GM18519 (cell line): ENCODE measurements around the gene XYLT1.

Source experiments
- ATAC-seq: cut with Tn5 transposase; IDR thresholded peaks from one replicate; pipeline ENCODE4 v1.9.1; 2021; ENCODE audit warnings: mild to moderate bottlenecking, moderate library complexity; ENCODE audit not compliant: unreplicated experiment, low FRiP score

The XYLT1 gene

DNA sequence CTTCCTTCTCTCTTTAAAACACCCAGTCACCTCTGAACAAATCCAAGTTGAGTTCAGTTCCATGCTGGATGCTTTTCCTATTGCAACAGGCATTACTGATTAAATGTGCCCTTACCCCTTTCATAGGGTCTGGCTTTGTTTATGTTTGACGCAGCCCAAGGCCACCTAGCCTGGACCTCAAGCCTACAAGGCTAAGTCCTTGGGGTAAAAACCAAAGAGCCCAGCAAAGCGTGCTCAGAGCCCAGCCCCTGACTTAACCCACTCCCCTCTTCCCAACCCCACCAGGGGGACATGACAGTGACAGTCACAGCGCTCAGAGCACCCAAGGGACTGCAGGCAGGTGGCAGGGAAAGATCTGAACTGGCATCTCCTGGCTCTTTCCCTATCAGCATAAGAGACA lies 200.6 kb downstream of the XYLT1 start:
- ATAC-seq: no peak

DNA sequence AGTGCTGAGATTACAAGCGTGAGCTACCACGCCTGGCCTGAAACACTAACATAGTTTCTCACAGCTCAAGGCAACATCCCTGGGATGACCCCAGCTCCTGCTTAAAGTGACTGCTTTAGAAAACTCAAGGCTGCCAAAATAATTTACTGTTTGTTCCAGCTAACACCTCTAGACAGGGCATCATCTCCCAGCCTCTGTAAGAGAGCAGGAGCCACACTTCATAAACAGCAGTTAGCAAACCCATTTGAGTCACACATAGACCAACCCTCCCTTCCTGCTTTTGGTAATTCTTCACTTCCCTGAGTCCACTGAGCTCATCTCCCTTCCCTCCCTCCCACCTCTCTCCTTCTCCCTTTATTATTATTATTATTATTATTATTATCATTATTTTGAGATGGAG lies 201.3 kb downstream of the XYLT1 start:
- no peak for ATAC-seq

DNA sequence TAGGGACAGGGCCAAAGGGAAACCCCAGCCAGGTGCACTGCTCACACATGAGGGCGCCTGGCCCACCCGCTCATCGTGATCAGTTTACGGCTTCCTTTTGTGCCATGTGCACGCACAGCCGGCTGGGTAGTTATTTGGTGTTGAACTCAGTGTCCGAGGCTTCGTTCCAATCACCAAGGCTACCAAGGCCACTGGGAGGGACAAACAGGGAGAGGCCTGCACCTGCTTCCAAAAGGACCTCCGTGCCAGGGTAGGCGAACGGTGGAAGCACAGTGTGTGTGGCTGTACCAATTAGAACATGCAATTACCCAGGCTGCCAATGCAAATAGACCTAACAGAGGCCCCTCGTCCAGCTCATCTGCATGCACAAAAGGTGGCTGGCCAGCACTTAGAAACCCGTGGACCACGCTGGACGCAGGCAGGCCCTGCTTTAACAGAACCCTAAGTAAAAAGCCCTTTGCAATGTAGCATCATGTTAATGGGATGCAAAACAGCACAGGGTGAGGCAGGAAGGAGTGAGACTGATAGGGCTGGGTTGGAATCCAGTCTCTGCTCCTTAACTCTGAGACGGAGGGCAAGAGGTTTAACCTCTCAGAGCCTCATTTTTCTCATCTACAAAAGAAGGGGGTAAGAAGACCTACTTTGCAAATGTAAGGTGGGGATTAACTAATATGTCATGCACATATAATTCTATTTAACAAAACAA lies 204.0 kb downstream of the XYLT1 start:
- ATAC-seq: no peak

DNA sequence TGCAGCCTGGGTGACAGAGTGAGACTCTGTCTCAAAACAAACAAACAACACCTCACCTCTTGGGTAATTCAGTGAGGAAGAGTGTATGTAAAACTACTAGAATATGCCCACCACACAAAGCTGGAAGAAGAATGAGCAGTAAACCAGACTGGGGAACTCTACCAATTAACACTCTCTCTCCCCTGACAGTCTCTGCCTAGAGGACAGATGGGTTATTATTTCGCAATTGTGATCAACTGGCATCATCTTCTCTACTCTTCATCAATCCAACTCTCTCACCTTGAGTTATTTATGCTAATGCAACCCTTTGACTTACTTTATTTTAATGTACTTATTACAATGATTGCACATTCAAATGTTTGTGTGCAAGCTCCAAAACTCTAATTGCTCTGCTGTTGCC lies 205.6 kb downstream of the XYLT1 start:
- no peak for ATAC-seq

DNA sequence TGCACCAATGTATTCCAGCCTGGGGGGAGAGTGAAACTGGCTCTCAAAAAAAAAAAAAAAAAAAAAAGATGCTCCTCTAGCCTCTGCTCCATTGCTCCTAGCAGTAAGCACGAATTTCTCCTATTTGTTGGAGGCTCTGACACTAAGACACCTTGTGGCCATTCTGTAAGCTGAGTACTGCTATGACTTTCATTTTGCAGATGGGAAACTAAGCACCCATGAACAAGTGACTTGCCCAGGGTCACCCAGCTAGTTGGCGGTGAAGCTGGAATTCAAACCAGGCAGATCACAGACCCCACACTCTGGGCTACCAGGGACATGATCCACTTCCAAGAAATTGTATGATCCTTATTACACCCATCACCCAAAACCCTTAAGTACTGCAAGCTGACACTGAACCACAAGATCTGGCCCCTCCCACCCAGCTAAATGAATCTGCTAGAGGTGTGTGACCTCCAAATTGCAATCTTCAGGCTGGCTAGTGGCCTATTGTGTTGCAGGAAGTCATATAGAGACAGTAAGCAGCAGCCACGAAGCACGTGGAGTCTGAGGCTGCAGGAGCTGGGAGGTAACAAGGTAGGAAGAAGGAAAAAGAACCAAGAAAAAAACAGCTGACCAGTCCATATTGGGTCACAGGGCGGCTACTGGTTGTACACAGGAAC lies 209.4 kb downstream of the XYLT1 start:
- no peak for ATAC-seq

DNA sequence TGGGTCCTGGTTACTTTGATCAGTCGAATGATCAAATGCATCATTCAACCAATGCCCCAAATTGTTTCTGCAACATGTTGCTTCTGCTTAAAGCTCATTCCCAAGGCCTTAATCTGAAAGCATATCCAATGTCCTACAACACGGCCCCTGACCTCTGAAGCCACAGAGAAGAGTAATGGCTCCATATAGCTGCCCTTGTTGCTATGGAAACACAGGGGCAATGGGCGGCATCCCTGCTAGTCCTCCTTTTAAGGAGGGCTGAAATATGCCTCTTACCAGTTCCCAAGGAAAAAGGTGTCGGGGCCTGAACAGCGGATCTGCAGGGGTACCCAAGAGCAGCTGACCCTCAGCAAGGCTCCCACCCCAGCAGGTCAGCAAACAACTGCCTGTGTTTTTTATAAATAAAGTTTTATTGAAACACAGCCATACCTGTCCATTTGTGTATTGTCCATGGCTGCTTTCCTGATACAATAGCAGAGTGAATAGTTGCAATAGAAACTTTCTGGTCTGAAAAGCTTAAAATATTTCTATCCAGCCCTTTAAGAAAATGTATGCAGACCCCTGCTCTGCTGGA lies 210.4 kb downstream of the XYLT1 start:
- ATAC-seq: no peak

DNA sequence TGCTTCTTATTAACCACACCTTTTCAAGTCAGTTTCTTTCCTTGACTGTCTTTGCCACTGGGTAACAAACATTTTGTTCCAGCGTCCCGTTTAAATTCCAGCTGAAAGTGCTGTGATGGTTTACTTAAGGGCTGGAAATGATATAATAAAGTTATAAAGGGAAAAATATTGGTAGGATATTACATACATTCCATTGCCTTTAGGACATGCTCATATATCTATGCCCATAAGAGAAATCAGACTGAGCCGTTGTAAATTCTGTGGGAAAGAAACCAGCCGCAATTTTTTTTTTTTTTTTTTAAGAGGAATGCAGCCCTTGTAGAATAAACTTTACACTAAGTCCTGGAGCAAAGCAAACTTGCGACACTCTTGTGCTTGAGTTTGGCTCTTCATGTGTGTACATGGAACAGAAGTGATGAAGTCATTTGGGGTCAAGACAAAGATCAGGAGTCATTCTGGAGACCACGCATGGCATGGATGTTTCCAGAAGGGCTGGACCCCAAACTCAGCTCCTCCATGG lies 210.9 kb downstream of the XYLT1 start:
- no peak for ATAC-seq

DNA sequence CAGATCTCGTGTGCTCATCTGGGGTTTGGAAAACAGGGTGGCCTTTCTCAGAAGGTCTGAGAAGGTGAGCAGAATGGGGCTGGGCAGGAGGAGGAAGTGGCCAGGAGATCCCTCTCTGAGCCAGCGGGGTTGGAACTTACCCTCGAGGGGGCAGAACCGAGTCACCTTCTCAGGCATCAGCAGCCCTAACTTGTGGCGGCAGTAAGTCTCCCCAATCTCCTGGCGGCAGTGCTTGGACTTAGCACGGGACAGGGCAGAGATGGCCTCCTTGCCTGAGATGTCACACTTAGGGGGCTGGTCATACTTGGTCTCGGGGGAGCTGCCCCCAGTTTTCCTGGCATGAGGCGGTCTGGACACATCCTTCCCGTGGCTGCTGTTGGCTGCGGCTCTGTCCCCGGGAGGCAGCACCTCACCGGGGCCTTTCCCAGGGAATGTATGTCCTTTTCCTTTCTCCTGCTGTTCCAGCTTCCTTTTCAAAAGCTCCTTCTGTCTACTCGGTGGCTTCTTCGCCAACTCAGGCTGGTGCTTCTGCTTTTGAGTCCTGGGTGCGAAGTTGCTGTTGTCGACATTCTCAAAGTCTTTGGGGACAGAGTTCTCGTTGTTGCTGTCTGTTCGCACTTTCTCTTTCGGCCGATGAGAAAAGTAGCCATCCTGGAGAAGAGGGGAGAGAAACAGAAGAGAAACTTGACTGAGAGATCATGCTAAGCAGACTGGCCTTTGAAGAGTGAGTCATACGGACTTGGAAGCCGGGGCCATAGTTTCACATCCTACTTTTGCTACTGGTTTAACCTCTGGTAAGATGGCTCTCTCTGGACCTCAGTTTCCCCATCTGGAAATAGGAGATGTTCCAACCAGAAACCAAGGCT lies 211.7 kb downstream of the XYLT1 start:
- no peak for ATAC-seq

DNA sequence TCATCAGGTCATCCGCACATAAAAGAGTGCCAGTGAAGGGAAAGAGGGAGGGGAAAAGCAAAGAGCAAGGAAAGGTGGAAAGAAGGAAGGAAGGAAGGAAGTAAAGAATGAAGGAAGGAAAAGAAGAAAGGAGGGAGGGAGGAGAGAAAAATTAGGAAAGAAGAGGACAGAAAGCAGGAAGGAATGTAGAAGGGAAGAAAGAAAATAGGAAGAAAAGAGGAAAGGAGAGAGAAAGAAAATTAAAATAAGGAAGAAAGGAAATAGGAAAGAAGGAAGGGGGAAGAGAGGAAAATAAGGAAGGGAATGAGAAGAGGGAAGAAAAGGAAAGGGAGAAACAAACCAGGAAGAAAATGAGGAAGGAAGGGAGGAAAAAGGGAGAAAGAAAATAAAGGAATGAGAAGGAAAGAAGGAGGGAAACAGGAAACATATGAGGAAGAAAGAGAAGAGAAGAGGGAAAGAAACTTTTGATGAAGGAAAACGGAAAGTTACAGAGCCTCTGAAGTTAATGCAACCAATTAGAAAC lies 212.6 kb downstream of the XYLT1 start:
- ATAC-seq: no peak

DNA sequence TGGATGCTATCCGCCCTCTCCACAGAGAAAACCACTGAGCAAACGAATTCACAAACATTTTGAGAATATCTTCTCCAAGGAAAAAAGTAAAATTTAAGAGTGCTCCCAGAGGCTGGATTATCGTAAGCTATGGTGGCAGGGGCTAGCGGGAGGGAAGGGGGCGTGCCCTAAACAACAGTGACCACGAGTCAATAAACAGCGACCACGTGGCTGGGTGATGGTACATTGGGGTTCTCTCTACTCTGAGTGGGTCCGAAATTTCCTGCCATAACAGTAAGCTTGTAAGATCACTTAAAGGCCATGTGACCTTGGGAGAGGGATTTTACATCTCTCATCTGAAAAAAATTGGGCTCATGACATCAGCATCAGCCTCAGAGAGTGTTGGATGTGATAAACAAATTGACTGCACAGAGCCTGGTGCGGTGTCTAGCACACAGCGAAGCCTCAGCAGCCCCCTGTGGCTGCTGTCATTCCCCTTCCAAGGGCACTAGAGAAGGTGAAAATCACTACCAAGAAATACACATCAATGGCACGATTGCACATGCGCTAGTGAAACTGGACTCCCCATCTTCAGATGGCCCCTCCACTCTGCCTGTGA lies 213.2 kb downstream of the XYLT1 start:
- ATAC-seq: no peak

DNA sequence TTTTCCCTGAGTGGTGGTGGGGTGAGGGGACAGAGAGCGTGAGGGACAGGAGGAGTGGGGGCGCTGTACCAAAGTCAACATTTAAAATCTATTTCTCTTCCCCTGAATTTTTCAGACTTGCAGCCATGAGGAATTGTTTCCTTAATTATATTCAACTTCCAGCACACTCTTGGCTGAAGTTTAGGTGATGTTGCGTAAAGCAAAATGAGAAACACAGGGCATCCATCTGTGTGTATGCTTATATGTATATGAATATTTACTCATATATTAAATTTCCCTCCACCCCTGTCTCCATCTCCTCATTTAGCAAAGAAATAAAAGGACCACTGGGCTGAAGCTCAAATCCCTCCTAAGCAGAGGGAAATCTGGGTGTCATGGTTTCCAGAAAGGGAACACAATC lies 218.1 kb downstream of the XYLT1 start:
- ATAC-seq: no peak

DNA sequence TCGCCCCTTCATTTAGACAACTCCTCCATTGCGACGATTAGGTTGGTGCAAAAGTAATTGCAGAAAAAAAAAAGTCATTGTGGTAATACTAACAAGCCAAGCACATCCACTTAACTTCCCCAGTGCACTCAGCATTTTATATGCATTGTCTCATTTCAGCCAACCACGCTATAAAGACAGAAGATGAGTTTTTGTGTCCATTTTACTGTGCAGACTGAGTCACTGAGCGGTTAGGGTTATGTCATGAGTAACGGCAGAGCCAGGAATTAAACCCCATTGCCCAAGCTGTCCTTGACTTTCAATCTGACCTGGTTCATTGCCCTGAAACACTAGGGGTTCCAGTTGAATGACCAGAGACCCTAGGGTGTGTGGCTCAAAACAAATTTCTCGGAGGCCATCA lies 218.7 kb downstream of the XYLT1 start:
- ATAC-seq: no peak

DNA sequence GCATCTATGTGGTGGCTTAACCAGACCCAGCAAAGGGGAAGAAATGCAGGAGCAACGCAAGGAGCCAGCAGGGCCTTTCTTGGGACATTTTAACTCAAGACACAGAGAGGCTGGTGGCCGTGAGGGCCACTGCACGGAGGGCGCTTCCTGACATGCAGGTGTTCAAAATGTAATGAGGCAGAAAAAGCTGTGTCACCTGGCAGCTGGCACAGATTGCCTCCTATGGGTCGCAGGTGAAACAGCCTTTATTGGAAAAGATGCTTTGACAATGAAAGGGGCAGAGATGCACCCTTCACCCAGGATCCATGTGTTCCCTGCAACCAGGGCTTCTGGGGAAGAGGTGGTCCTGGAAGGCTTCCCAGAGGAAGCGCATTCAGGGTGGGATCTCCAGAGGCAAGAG lies 219.3 kb downstream of the XYLT1 start:
- ATAC-seq: no peak

DNA sequence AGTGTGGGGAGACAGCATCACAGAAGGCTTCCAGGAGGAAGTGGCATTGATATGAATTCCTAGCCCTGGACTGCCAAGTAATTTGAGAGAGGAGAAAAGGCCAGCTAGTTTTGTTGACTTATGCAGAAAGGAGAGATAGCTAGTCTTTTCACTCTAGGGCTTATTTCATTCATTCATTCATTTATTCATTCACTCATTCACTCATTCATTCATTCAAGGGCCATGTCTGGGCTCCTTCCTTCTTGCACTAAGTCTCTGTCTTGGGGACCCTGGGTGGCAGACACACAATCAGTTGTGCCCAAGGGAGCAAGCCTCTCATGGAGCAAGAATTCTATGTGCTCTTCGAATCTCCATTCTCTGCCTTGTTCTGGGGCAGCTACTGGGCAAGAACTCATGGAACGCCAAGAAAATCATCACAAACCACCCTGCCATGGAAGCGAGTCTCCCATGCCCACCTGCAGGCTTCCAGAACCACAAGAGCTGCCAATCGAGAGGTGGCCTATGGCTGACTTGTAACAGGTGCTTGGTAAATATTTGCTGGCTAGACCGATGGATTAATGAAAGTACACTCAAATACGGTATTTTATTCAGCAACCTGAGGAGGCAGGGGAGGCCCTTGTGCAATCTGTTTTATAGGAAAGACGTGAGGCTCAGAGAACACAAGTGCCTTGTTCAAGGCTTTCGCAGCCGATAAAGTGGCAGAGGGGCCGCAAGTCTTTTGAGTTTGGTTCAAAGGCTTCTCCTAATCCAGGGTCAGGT lies 223.6 kb downstream of the XYLT1 start:
- no peak for ATAC-seq

DNA sequence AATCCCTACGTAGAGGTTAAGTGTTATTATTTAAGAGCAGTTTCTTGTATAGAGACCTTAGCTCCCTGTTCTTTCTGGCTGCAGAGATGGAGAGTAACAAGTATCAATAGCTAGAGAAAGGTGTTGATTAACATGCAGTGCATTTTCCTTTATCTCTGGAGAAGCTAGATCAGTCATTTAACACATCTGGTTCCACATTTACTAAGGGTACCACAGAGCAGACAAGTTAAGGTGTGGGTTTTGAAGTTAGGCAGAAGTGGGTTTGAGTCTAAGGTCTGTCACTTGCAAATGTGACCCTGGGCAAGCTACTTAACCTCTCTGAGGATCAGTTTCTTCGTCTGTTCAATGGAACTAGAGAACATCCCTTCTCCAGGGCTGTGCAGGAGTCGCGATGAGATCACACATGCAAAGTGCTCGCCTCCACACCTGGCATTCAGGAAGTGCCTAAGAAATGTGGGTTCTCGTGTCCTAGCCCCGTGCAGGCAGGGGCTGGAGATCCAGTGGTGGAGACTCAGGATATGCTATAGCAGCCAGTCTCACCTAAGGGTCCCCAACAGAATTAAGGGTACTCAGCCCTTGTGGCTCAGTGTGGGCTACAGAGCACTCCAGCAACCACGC lies 224.4 kb downstream of the XYLT1 start:
- ATAC-seq: no peak

DNA sequence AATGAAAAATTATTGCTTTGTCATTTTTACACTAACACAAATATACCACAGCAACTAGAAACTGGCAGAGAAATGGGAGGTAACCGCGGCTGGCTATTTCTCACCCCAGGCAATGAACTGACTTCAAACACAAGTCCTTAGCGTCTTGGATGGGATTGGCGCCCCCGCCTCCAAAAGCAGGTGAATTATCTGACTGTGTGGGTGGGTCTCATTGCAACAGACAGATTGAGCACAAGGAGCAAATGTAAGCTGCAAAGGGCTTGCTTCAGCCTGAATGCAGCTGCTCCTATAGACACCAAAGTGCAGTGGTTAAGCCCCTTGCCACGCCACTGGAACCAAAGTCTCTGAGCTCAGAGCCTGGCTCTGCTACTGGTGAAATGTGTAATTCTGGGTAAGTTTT lies 225.0 kb downstream of the XYLT1 start:
- no peak for ATAC-seq

DNA sequence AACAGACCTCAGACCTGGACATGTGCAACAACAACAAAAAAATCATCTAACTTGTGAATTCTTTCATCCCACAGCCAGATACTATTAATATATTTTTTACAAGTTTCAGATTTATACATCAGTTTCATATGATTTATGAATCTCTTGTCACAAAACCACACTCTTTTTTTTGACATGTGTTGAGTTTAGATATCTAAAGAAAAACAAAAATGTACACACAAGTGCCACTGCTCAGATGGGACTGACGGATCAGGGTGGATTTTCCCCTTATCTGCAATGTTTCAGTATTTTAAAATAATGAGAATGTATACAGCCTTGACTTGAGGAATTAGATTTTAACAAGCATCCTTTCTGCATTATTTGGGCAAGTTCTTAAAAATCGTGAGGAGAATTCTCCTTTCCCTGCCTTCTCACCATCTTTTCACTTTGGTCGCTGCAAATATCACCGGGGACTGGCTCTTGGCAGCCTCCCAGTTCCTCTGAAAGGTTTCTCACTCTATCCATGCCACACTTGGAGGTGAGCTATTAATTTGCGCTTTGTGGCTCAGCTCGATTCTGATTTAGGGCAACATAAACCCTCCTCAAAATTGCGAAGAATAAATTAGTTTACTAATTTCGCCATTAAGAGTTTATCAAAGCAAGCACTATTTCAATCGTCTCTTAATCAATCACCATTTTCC lies 225.7 kb downstream of the XYLT1 start:
- no peak for ATAC-seq

DNA sequence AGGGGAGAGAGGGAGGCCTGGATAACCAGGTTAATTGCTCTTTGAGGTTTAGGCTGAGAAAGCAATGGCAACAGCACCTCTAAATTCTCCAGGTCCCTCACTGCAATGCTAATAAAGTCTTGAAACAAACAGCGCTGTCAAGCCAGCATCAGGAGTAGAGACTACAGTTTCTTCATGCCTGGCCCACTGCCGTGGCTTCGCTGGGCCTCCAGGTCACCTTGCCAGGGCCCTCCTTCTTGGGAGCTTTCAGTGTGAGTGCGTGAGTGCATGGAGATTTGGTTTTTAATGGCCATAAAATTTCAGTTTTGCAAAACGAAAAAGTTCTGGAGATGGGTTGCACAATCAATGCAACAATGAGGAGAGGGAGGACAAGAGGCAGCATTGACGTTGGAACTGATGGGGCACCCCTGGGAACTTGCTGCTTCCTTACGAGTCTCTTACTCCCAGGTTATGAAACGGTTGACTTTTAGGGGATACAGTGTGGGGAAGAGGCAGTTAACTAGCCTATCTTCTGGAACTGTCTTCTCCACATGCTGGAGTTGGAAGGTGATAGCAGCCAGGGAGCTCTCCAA lies 229.4 kb downstream of the XYLT1 start:
- no peak for ATAC-seq
